Esophagus muscularis mucosa (tissue), 3 donors: Measurements from ENCODE around the gene AP1S3.

ENCODE experiments used
- POLR2A ChIP-seq: fragments of 450-650 bp; IDR thresholded peaks from one replicate; pipeline ENCODE4 v1.6.1; 2017; ENCODE audit warnings: antibody characterized with exemption, moderate library complexity, mild to moderate bottlenecking, low read depth
- POLR2AphosphoS5 ChIP-seq, 2 donors: sonication (generic); formaldehyde crosslinking; IDR thresholded peaks; one replicate each; pipeline ENCODE4 v1.6.1; 2017; ENCODE audit warnings: antibody characterized with exemption in 2 of 2
- TF ChIP-seq, protein P1 (sequence below), 3 experiments: fragments of 200-600 bp in 2 of 3; fragments of 450-650 bp in 1 of 3; sonication (generic) in 2 of 3; IDR thresholded peaks; one replicate each; pipeline ENCODE4 v1.5.1; 2017 to 2019; ENCODE audit warnings: antibody characterized with exemption in 3 of 3, mild to moderate bottlenecking in 2 of 3, moderate library complexity in 1 of 3

DNA sequence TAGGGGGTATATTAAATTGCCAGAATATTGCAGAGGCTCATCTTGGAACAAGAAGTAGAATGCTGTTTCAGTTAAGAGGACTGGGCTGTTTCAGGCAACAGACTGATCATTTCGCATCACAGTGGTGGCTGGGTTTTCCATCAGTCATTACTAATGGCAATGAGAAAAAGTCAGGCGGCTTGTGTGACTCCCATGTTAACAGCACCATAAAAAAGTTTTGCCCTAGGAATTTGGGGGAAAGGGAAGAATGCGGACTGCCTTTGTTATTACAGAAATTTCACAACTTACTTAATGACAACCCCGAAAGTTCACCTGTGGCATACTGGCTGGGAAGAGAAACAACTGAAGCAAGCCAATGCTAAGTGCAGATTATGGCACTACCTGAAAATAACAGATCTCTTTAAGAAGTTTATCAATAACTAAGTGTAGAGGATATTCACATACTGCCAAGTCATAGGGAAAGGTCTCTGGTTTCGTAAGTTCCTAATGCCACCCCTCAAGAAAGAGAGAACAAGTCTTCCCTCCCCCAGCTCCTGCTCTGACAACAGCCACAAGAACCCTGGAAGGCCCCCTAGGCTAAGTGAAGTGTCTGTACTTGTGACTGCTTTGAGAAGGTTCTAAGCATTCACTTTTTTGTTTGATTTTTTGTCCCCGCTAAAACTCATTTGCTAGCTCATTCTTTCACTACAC is 40.5 kb upstream of the AP1S3 start:
- TF ChIP-seq POLR2A (no peak), POLR2AphosphoS5 (IDR thresholded peaks at IDR 0.05) (no peak)
- TF ChIP-seq, protein P1, sequence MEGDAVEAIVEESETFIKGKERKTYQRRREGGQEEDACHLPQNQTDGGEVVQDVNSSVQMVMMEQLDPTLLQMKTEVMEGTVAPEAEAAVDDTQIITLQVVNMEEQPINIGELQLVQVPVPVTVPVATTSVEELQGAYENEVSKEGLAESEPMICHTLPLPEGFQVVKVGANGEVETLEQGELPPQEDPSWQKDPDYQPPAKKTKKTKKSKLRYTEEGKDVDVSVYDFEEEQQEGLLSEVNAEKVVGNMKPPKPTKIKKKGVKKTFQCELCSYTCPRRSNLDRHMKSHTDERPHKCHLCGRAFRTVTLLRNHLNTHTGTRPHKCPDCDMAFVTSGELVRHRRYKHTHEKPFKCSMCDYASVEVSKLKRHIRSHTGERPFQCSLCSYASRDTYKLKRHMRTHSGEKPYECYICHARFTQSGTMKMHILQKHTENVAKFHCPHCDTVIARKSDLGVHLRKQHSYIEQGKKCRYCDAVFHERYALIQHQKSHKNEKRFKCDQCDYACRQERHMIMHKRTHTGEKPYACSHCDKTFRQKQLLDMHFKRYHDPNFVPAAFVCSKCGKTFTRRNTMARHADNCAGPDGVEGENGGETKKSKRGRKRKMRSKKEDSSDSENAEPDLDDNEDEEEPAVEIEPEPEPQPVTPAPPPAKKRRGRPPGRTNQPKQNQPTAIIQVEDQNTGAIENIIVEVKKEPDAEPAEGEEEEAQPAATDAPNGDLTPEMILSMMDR (IDR thresholded peaks at IDR 0.05), result no peak
